ENCODE results near the gene RAD18.

Gene RAD18

GRCh38 chr3:8835385-8835784, 127.9 kb downstream of the RAD18 start:
- no peak for DNase-seq

GRCh38 chr3:8834974-8835373, 128.3 kb downstream of the RAD18 start:
- Histone ChIP-seq H3K9me3 (replicated peaks; ENCODE audit: insufficient read depth, low read length) (no peaks in the 10 kb centered on the region), H3K27ac (ENCODE audit: low read length) (no peak overlapping the region), H3K36me3 (replicated peaks; ENCODE audit: insufficient read depth, low read length) (no peaks in the 10 kb centered on the region), H3K27me3 (replicated peaks; ENCODE audit: insufficient read depth, low read length) (no peaks in the 10 kb centered on the region), H3K9me2 (replicated peaks; ENCODE audit: insufficient read depth, low read length) (no peaks in the 10 kb centered on the region), H3K79me2 (ENCODE audit: low read length) (no peaks in the 10 kb centered on the region), H3K4me1 (ENCODE audit: low read length) (no peaks in the 10 kb centered on the region), H3K4me2 (ENCODE audit: low read depth, low read length) (no peak overlapping the region), H4K20me1 (ENCODE audit: insufficient read depth, low read length) (no peaks in the 10 kb centered on the region), H3K9ac (ENCODE audit: low read length) (no peak overlapping the region), H2AFZ (ENCODE audit: low read length) (no peak overlapping the region), H3K4me3 (ENCODE audit: low read length) (no peak overlapping the region), H3F3A (ENCODE audit: insufficient read depth, low read length) (no peaks in the 10 kb centered on the region)
- no peak for DNase-seq
- no peak for TF ChIP-seq EZH2phosphoT487 (IDR thresholded peaks at IDR 0.05; ENCODE audit: low read length)
- TF ChIP-seq EZH2 (optimal IDR thresholded peaks at IDR 0.05; ENCODE audit: low read depth, low read length) = no peak
- TF ChIP-seq, protein P1, sequence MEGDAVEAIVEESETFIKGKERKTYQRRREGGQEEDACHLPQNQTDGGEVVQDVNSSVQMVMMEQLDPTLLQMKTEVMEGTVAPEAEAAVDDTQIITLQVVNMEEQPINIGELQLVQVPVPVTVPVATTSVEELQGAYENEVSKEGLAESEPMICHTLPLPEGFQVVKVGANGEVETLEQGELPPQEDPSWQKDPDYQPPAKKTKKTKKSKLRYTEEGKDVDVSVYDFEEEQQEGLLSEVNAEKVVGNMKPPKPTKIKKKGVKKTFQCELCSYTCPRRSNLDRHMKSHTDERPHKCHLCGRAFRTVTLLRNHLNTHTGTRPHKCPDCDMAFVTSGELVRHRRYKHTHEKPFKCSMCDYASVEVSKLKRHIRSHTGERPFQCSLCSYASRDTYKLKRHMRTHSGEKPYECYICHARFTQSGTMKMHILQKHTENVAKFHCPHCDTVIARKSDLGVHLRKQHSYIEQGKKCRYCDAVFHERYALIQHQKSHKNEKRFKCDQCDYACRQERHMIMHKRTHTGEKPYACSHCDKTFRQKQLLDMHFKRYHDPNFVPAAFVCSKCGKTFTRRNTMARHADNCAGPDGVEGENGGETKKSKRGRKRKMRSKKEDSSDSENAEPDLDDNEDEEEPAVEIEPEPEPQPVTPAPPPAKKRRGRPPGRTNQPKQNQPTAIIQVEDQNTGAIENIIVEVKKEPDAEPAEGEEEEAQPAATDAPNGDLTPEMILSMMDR (IDR thresholded peaks at IDR 0.05; ENCODE audit: low read length) = no peak

More at GRCh38 chr3:8835385-8835784, 127.9 kb downstream of the RAD18 start:
- no peak overlapping the region for H2AFZ ChIP-seq (ENCODE audit: low read length)
- H3K4me3 ChIP-seq (ENCODE audit: low read length) = no peak overlapping the region
- no peaks in the 10 kb centered on the region for H4K20me1 ChIP-seq (ENCODE audit: insufficient read depth, low read length)
- H3F3A ChIP-seq (ENCODE audit: insufficient read depth, low read length) = no peaks in the 10 kb centered on the region
- TF ChIP-seq, protein P1 (IDR thresholded peaks at IDR 0.05; ENCODE audit: low read length) = no peak
- TF ChIP-seq EZH2phosphoT487 (IDR thresholded peaks at IDR 0.05; ENCODE audit: low read length) (no peak), EZH2 (optimal IDR thresholded peaks at IDR 0.05; ENCODE audit: low read depth, low read length) (no peak)
- H3K9me3 ChIP-seq (replicated peaks; ENCODE audit: insufficient read depth, low read length) = no peaks in the 10 kb centered on the region
- H3K9me2 ChIP-seq (replicated peaks; ENCODE audit: insufficient read depth, low read length) = no peaks in the 10 kb centered on the region
- H3K36me3 ChIP-seq (replicated peaks; ENCODE audit: insufficient read depth, low read length) = no peaks in the 10 kb centered on the region; the same call in 1 of the 2 replicates
- H3K4me2 ChIP-seq (ENCODE audit: low read depth, low read length) = no peak overlapping the region
- no peaks in the 10 kb centered on the region for H3K4me1 ChIP-seq (ENCODE audit: low read length)
- H3K9ac ChIP-seq (ENCODE audit: low read length) = no peak overlapping the region
- H3K27ac ChIP-seq (ENCODE audit: low read length) = no peak overlapping the region
- no peaks in the 10 kb centered on the region for H3K79me2 ChIP-seq (ENCODE audit: low read length)
- H3K27me3 ChIP-seq (replicated peaks; ENCODE audit: insufficient read depth, low read length) = no peaks in the 10 kb centered on the region

DNA sequence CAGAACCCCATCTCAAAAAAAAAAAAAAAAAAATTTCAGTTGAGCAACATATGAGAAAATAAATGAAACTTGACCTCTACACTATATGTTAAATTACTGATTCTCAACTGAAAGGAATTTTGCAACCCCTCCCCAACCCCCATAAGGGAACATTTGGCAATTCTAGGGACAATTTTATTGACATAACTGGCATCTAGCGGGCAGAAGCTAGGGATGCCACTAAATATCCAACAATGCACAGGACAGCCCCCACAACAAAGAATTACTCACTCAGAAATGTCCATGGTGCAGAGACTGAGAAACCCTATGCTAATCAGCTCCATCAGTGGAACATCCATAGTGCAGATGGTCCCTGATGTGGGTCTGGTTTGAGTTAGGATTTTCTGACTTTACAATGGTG, 135.6 kb downstream of the RAD18 start:
- H3K4me1 ChIP-seq (ENCODE audit: low read length) = no peaks in the 10 kb centered on the region
- H3K9ac ChIP-seq (ENCODE audit: low read length) = no peak overlapping the region
- TF ChIP-seq, protein P1 (IDR thresholded peaks at IDR 0.05; ENCODE audit: low read length) = no peak
- no peak for TF ChIP-seq EZH2phosphoT487 (IDR thresholded peaks at IDR 0.05; ENCODE audit: low read length)
- no peak for TF ChIP-seq EZH2 (optimal IDR thresholded peaks at IDR 0.05; ENCODE audit: low read depth, low read length)
- no peaks in the 10 kb centered on the region for H3F3A ChIP-seq (ENCODE audit: insufficient read depth, low read length)
- no peak overlapping the region for H3K4me2 ChIP-seq (ENCODE audit: low read depth, low read length)
- no peak for DNase-seq
- H3K27ac ChIP-seq (ENCODE audit: low read length) = no peak overlapping the region
- no peaks in the 10 kb centered on the region for H4K20me1 ChIP-seq (ENCODE audit: insufficient read depth, low read length)
- H3K27me3 ChIP-seq (replicated peaks; ENCODE audit: insufficient read depth, low read length) = no peaks in the 10 kb centered on the region
- H3K9me3 ChIP-seq (replicated peaks; ENCODE audit: insufficient read depth, low read length) = no peaks in the 10 kb centered on the region
- no peaks in the 10 kb centered on the region for H3K9me2 ChIP-seq (replicated peaks; ENCODE audit: insufficient read depth, low read length)
- no peak overlapping the region for H2AFZ ChIP-seq (ENCODE audit: low read length)
- no peaks in the 10 kb centered on the region for H3K79me2 ChIP-seq (ENCODE audit: low read length)
- no peak overlapping the region for H3K4me3 ChIP-seq (ENCODE audit: low read length)
- no peaks in the 10 kb centered on the region for H3K36me3 ChIP-seq (replicated peaks; ENCODE audit: insufficient read depth, low read length)
